B cell (primary cell): ENCODE data around the gene RASGRP2.

ENCODE experiments used
- CTCF ChIP-seq: fragments of 200-600 bp; IDR thresholded peaks from one replicate; pipeline ENCODE4 v1.8.0; 2022; ENCODE audit warnings: antibody characterized with exemption, mild to moderate bottlenecking
- EZH2 ChIP-seq: IDR thresholded peaks from 2 replicates; pipeline ENCODE4 v1.6.1; 2012; ENCODE audit warnings: borderline replicate concordance, low read depth, mild to moderate bottlenecking, moderate library complexity, low read length; ENCODE audit not compliant: insufficient read depth, poor library complexity, severe bottlenecking

DNA sequence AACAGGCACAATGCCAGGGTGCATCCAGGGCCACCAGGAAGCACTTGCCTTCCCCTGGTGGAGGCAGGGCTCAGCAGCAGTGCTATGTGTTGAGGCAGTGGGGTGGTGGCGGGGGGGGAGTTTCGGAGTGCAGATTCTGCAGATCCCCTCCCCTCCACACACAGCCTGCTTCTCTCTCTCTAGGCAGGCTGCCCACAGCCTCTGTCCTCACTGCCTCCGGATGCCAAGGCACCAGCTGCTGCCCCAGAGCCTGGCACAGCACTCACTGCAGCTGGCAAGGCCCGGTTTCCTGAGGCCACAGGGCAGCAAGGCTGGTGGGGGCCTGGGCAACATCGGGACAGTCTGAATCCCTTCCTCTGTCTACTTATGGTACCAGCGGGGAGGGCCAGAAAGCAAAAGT is 56.7 kb downstream of the RASGRP2 start:
- TF ChIP-seq CTCF (no peak), EZH2 (no peak)
